Neural progenitor cell (in vitro differentiated cells): ENCODE measurements around the gene RSF1. TPM values are rescaled to one million over a fixed set of nuclear protein-coding genes. Genes with fewer than 3 reads are reported as not detected.
A peak's percentile ranks its signal among the peaks of the same experiment; 100 is the strongest.

ENCODE experiments used
- DNase-seq: peaks from one replicate; pipeline ENCODE4 v3.0.0-alpha.2; 2016; ENCODE audit warnings: low spot score
- H2AFZ ChIP-seq: fragments of 200-600 bp; sonication (generic); replicated peaks from 2 replicates; pipeline ENCODE4 v1.6.1; 2016; ENCODE audit warnings: antibody characterized with exemption
- H3F3A ChIP-seq: fragments of 200-600 bp; sonication (generic); 2 replicates; pipeline ENCODE4 v1.6.1; 2016; ENCODE audit warnings: antibody characterized with exemption, low read depth
- H3K27ac ChIP-seq: fragments of 200-600 bp; sonication (generic); 2 replicates; pipeline ENCODE4 v1.5.1; 2016; ENCODE audit warnings: mild to moderate bottlenecking
- H3K27me3 ChIP-seq: fragments of 200-600 bp; sonication (generic); 2 replicates; pipeline ENCODE4 v1.6.1; 2016; ENCODE audit warnings: mild to moderate bottlenecking, moderate library complexity
- H3K36me3 ChIP-seq: fragments of 200-600 bp; sonication (generic); 2 replicates; pipeline ENCODE4 v1.5.1; 2016
- H3K4me1 ChIP-seq: fragments of 200-600 bp; sonication (generic); 2 replicates; pipeline ENCODE4 v1.6.1; 2016; ENCODE audit warnings: mixed run types
- H3K4me2 ChIP-seq: fragments of 200-600 bp; sonication (generic); 2 replicates; pipeline ENCODE4 v1.6.1; 2016
- H3K4me3 ChIP-seq: fragments of 200-600 bp; sonication (generic); 2 replicates; pipeline ENCODE4 v1.5.1; 2016
- H3K79me2 ChIP-seq: fragments of 200-600 bp; sonication (generic); 2 replicates; pipeline ENCODE4 v1.6.1; 2016; ENCODE audit warnings: low read depth
- H3K9ac ChIP-seq: fragments of 200-600 bp; sonication (generic); 2 replicates; pipeline ENCODE4 v1.6.1; 2016
- H3K9me3 ChIP-seq: fragments of 200-600 bp; sonication (generic); 2 replicates; pipeline ENCODE4 v1.5.1; 2016; ENCODE audit warnings: low read depth
- H4K20me1 ChIP-seq: fragments of 200-600 bp; sonication (generic); 2 replicates; pipeline ENCODE4 v1.6.1; 2016; ENCODE audit warnings: low read depth
- H3K27ac Mint-ChIP-seq: 3 replicates; pipeline ENCODE4 v1.8.0; 2021; ENCODE audit warnings: mixed read lengths
- H3K27me3 Mint-ChIP-seq: 2 replicates; pipeline ENCODE4 v1.8.0; 2022; ENCODE audit warnings: low read depth, mild to moderate bottlenecking, inconsistent platforms, moderate library complexity, mixed read lengths; ENCODE audit not compliant: insufficient read depth
- H3K36me3 Mint-ChIP-seq: 3 replicates; pipeline ENCODE4 v1.8.0; 2021; ENCODE audit warnings: mixed read lengths
- H3K4me1 Mint-ChIP-seq: 3 replicates; pipeline ENCODE4 v1.8.0; 2021; ENCODE audit warnings: mixed read lengths
- H3K4me3 Mint-ChIP-seq: 3 replicates; pipeline ENCODE4 v1.8.0; 2021; ENCODE audit warnings: mild to moderate bottlenecking, moderate library complexity, mixed read lengths
- H3K9me3 Mint-ChIP-seq: 3 replicates; pipeline ENCODE4 v1.8.0; 2020; ENCODE audit warnings: mixed read lengths
- CTCF ChIP-seq: fragments of 200-600 bp; sonication (generic); IDR thresholded peaks from 2 replicates; pipeline ENCODE4 v1.5.1; 2017; ENCODE audit warnings: antibody characterized with exemption, mild to moderate bottlenecking
- EZH2 ChIP-seq: fragments of 200-600 bp; sonication (generic); IDR thresholded peaks from 2 replicates; pipeline ENCODE4 v1.6.1; 2017; ENCODE audit warnings: antibody characterized with exemption, mild to moderate bottlenecking, moderate library complexity
- EZH2phosphoT487 ChIP-seq: fragments of 200-600 bp; sonication (generic); IDR thresholded peaks from 2 replicates; pipeline ENCODE4 v1.6.1; 2017; ENCODE audit warnings: antibody characterized with exemption
- total RNA-seq: library from RNA; depleted of rRNA; stranded (reverse); fragments of >200 nt; gene quantifications from 2 replicates; pipeline ENCODE4 v1.2.3, GENCODE V29; 2015; ENCODE audit warnings: low replicate concordance

RSF1 gene
- total RNA-seq, 1 donor from 2014 or later, result 106 TPM

- no peak overlapping the region for H3K4me3 Mint-ChIP-seq
- H3K9ac ChIP-seq, result no peak overlapping the region
- H3K27me3 Mint-ChIP-seq, result peaks cover 3% of the 10 kb centered on the region
- H3K9me3 Mint-ChIP-seq, result peaks cover 50% of the 10 kb centered on the region
- peaks cover 63% of the 10 kb centered on the region for H3K36me3 Mint-ChIP-seq
- peaks cover 49% of the 10 kb centered on the region for H4K20me1 ChIP-seq
- DNase-seq, result no peak
- H3K4me1 Mint-ChIP-seq, result no peaks in the 10 kb centered on the region
- H3K27me3 ChIP-seq, result no peaks in the 10 kb centered on the region
- H2AFZ ChIP-seq, result no peak overlapping the region
- no peak overlapping the region for H3K27ac Mint-ChIP-seq
- no peak overlapping the region for H3K4me3 ChIP-seq
- H3K4me1 ChIP-seq, result no peaks in the 10 kb centered on the region
- H3F3A ChIP-seq, result no peaks in the 10 kb centered on the region
- H3K4me2 ChIP-seq, result no peak overlapping the region
- peaks cover 98% of the 10 kb centered on the region for H3K79me2 ChIP-seq
- peaks cover 19% of the 10 kb centered on the region for H3K36me3 ChIP-seq
- no peak overlapping the region for H3K27ac ChIP-seq
- TF ChIP-seq EZH2 (no peak), CTCF (no peak), EZH2phosphoT487 (no peak)
- H3K9me3 ChIP-seq, result peaks cover 8% of the 10 kb centered on the region
Measured at GRCh38 chr11:77789731-77790476, 30.6 kb downstream of the RSF1 start.

GRCh38 chr11:77789061-77789730 is 31.3 kb downstream of the RSF1 start:
- Histone ChIP-seq H3K4me2 (no peak overlapping the region), H3K36me3 (peaks cover 19% of the 10 kb centered on the region), H3K4me1 (no peaks in the 10 kb centered on the region), H3K79me2 (peaks cover 98% of the 10 kb centered on the region), H3K27me3 (no peaks in the 10 kb centered on the region), H3K9me3 (peaks cover 8% of the 10 kb centered on the region), H3F3A (no peaks in the 10 kb centered on the region), H2AFZ (no peak overlapping the region), H3K4me3 (no peak overlapping the region), H3K9ac (no peak overlapping the region), H3K27ac (no peak overlapping the region), H4K20me1 (peaks cover 56% of the 10 kb centered on the region)
- TF ChIP-seq CTCF (no peak), EZH2 (no peak), EZH2phosphoT487 (no peak)
- Mint-ChIP-seq H3K4me3 (no peak overlapping the region), H3K9me3 (peaks cover 44% of the 10 kb centered on the region), H3K27ac (no peak overlapping the region), H3K36me3 (peaks cover 58% of the 10 kb centered on the region), H3K4me1 (no peaks in the 10 kb centered on the region), H3K27me3 (peaks cover 3% of the 10 kb centered on the region)
- DNase-seq, result peak; percentile 8

GRCh38 chr11:77784572-77784971 is 36.0 kb downstream of the RSF1 start:
- Histone ChIP-seq H3K4me2 (no peak overlapping the region), H3K4me1 (no peaks in the 10 kb centered on the region), H3F3A (no peaks in the 10 kb centered on the region), H3K9ac (no peak overlapping the region), H3K27me3 (no peaks in the 10 kb centered on the region), H3K27ac (peak overlapping the region; percentile 5), H3K36me3 (peaks cover 4% of the 10 kb centered on the region), H3K9me3 (no peaks in the 10 kb centered on the region), H2AFZ (no peak overlapping the region), H4K20me1 (peaks cover 80% of the 10 kb centered on the region), H3K79me2 (peaks cover 98% of the 10 kb centered on the region), H3K4me3 (no peak overlapping the region)
- no peak for DNase-seq
- Mint-ChIP-seq H3K27me3 (no peaks in the 10 kb centered on the region), H3K36me3 (peaks cover 19% of the 10 kb centered on the region), H3K9me3 (peaks cover 3% of the 10 kb centered on the region), H3K4me3 (no peak overlapping the region), H3K27ac (no peak overlapping the region), H3K4me1 (no peaks in the 10 kb centered on the region)
- TF ChIP-seq EZH2 (no peak), EZH2phosphoT487 (no peak), CTCF (no peak)
